GM12864 (cell line): ENCODE data around the gene TXNDC11.

Source experiments
- DNase-seq: peaks from one replicate; pipeline ENCODE4 v3.0.0-alpha.2; 2011; ENCODE audit warnings: low read depth
- H3K4me3 ChIP-seq: 2 replicates; pipeline ENCODE4 v1.5.1; 2011; ENCODE audit warnings: mild to moderate bottlenecking, low read depth, low read length, control low read depth
- TF ChIP-seq, protein P1 (sequence below): IDR thresholded peaks from 2 replicates; pipeline ENCODE4 v1.5.1; 2011; ENCODE audit warnings: low read depth, mild to moderate bottlenecking, moderate library complexity, low read length, control low read depth, inconsistent platforms; ENCODE audit errors: missing control alignments

TXNDC11 gene

GRCh38 chr16:11752856-11753255, 10.2 kb upstream of the TXNDC11 start:
- TF ChIP-seq, protein P1, sequence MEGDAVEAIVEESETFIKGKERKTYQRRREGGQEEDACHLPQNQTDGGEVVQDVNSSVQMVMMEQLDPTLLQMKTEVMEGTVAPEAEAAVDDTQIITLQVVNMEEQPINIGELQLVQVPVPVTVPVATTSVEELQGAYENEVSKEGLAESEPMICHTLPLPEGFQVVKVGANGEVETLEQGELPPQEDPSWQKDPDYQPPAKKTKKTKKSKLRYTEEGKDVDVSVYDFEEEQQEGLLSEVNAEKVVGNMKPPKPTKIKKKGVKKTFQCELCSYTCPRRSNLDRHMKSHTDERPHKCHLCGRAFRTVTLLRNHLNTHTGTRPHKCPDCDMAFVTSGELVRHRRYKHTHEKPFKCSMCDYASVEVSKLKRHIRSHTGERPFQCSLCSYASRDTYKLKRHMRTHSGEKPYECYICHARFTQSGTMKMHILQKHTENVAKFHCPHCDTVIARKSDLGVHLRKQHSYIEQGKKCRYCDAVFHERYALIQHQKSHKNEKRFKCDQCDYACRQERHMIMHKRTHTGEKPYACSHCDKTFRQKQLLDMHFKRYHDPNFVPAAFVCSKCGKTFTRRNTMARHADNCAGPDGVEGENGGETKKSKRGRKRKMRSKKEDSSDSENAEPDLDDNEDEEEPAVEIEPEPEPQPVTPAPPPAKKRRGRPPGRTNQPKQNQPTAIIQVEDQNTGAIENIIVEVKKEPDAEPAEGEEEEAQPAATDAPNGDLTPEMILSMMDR = no peak
- H3K4me3 ChIP-seq = no peak overlapping the region
- no peak for DNase-seq

GRCh38 chr16:11750056-11750455, 7.4 kb upstream of the TXNDC11 start:
- no peak overlapping the region for H3K4me3 ChIP-seq
- TF ChIP-seq, protein P1 = no peak
- no peak for DNase-seq

DNA sequence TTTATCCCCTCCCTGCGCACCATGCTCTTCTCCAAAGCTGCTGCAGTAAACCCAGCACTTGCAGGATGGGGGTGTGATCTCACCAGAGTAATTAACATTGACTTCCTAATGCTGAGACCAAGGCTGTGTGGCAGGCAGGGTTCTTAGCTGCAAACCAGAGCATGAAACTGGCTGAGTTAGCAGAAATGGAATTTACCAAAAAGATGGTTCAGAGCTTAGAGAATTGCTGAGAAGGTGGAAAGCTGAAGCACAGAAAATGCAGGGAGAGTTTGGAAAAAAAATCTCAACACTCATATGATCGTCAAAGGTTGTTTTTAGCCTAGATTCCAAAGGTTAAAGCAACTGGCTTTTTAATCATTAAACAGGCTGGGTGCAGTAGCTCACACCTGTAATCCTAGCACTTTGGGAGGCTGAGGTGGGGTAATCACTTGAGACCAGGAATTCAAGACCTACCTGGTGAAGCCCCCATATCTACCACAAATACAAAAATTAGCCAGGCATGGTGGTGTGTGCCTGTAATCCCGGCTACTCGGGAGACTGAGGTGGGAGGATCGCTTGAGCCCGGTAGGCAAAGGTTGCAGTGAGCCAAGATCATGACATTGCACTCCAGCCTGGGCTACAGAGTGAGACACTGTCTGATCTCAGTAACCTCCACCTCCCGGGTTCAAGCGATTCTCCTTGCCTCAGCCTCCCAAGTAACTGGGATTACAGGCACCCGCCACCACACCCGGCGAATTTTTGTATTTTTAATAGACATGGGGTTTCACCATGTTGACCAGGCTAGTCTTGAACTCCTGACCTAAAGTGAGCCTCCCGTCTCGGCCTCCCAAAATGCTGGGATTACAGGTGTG, 6.0 kb upstream of the TXNDC11 start:
- TF ChIP-seq, protein P1 = no peak
- no peak overlapping the region for H3K4me3 ChIP-seq
- no peak for DNase-seq

- no peak for DNase-seq
- TF ChIP-seq, protein P1 = no peak
- H3K4me3 ChIP-seq = no peak overlapping the region
These were observed 5.3 kb upstream of the TXNDC11 start for GRCh38 chr16:11747949-11748403.

GRCh38 chr16:11744075-11744470, 1.4 kb upstream of the TXNDC11 start:
- H3K4me3 ChIP-seq = no peak overlapping the region
- no peak for DNase-seq
- TF ChIP-seq, protein P1 = no peak

DNA sequence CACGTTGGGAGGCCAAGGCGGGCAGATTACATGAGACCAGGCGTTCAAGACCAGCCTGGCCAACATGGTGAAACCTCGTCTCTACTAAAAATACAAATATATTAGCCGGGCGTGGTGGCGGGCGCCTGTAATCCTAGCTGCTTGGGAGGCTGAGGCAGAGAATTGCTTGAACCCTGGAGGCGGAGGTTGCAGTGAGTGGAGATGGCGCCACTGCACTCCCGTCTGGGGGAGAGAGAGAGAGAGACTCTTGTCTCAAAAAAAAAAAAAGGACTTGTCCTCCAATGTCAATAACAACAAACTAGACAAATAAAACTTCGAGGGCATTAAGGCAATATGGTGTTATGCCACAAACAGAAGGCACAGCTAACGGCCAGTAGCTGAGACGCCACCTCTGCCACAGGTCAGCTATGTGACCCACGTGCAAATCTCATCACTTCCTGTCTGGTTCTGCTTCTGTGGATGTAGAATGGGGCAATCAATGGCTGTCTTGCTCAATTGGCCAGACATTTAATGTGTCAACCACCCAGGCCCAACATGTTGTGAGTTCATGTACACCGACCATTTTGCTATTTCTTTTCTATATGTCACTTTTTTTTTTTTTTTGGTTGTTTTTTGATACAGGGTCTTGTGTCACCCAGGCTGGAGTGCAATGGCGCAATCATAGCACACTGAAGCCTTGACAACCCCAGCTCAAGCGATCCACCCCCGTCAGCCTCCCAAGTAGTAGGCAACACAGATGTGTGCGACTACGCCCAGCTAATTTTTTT, 834 bp upstream of the TXNDC11 start:
- TF ChIP-seq, protein P1 = no peak
- no peak for DNase-seq
- peak overlapping the region; percentile 98 for H3K4me3 ChIP-seq
